ENCODE measurements around the gene RPL29.
"Not testable (repeated sequence)": the region's sequence is repeated elsewhere in the genome, so short reads cannot be mapped to it uniquely, and the experiment has no call there.

RPL29 gene

GRCh38 chr3:52033748-52034147 lies 38.1 kb upstream of the RPL29 start:
- peaks cover 52% of the 10 kb centered on the region for H3K27me3 Mint-ChIP-seq
- H3K9me3 Mint-ChIP-seq, H3K27ac Mint-ChIP-seq, H3K4me1 Mint-ChIP-seq, CTCF ChIA-PET, DNase-seq, H3K36me3 Mint-ChIP-seq, H3K4me3 Mint-ChIP-seq: not testable (repeated sequence)

- Mint-ChIP-seq H3K9me3 (no peaks in the 10 kb centered on the region), H3K36me3 (no peaks in the 10 kb centered on the region), H3K27ac (no peak overlapping the region), H3K4me3 (no peak overlapping the region), H3K4me1 (no peaks in the 10 kb centered on the region), H3K27me3 (peaks cover 45% of the 10 kb centered on the region)
- CTCF ChIA-PET: interaction anchor here (1.2 kb wide), 1 partner anchor 59 kb away, joined by 3 read pairs; the partner anchor contains the start of genes ABHD14A and ABHD14B
- DNase-seq: no peak
These were observed 37.2 kb upstream of the RPL29 start for GRCh38 chr3:52032702-52033408.

GRCh38 chr3:52031896-52032295 lies 36.2 kb upstream of the RPL29 start:
- CTCF ChIA-PET: interaction anchor here (1.0 to 1.2 kb wide), 2 partner anchors 10 to 58 kb away, joined by 3 read pairs; partner anchors contain the start of genes ABHD14A and ABHD14B
- H3K36me3 Mint-ChIP-seq: no peaks in the 10 kb centered on the region
- DNase-seq: no peak
- no peak overlapping the region for H3K27ac Mint-ChIP-seq
- no peak overlapping the region for H3K4me3 Mint-ChIP-seq
- no peaks in the 10 kb centered on the region for H3K9me3 Mint-ChIP-seq
- H3K27me3 Mint-ChIP-seq: peaks cover 39% of the 10 kb centered on the region
- H3K4me1 Mint-ChIP-seq: no peaks in the 10 kb centered on the region

GRCh38 chr3:52030714-52031310 lies 35.1 kb upstream of the RPL29 start:
- CTCF ChIA-PET: interaction anchor here (1.0 to 1.5 kb wide), 3 partner anchors 11 to 24 kb away, joined by 3 read pairs; no protein-coding TSS in a partner anchor
- Mint-ChIP-seq H3K27ac (no peak overlapping the region), H3K4me1 (no peaks in the 10 kb centered on the region), H3K9me3 (no peaks in the 10 kb centered on the region), H3K36me3 (no peaks in the 10 kb centered on the region), H3K4me3 (no peak overlapping the region), H3K27me3 (peaks cover 34% of the 10 kb centered on the region)
- no peak for DNase-seq

GRCh38 chr3:52029535-52029934 lies 33.8 kb upstream of the RPL29 start:
- Mint-ChIP-seq H3K27ac (no peak overlapping the region), H3K9me3 (no peaks in the 10 kb centered on the region), H3K36me3 (no peaks in the 10 kb centered on the region), H3K27me3 (peaks cover 34% of the 10 kb centered on the region), H3K4me1 (no peaks in the 10 kb centered on the region), H3K4me3 (no peak overlapping the region)
- CTCF ChIA-PET: interaction anchor here (1.6 kb wide), 1 partner anchor 94 kb away, joined by 4 read pairs; no protein-coding TSS in a partner anchor
- no peak for DNase-seq

- Mint-ChIP-seq H3K27ac (no peak overlapping the region), H3K27me3 (peaks cover 29% of the 10 kb centered on the region), H3K36me3 (no peaks in the 10 kb centered on the region), H3K9me3 (no peaks in the 10 kb centered on the region), H3K4me3 (no peak overlapping the region), H3K4me1 (no peaks in the 10 kb centered on the region)
- no peak for DNase-seq
- CTCF ChIA-PET: interaction anchor here (1.6 kb wide), 1 partner anchor 94 kb away, joined by 4 read pairs; no protein-coding TSS in a partner anchor
These were observed 33.4 kb upstream of the RPL29 start for GRCh38 chr3:52029053-52029452.

- DNase-seq: no peak
- no peak overlapping the region for H3K27ac Mint-ChIP-seq
- H3K27me3 Mint-ChIP-seq: peaks cover 32% of the 10 kb centered on the region
- H3K4me1 Mint-ChIP-seq: no peaks in the 10 kb centered on the region
- no peaks in the 10 kb centered on the region for H3K9me3 Mint-ChIP-seq
- CTCF ChIA-PET: interaction anchor here (1.6 kb wide), 1 partner anchor 95 kb away, joined by 4 read pairs; no protein-coding TSS in a partner anchor
- H3K4me3 Mint-ChIP-seq: no peak overlapping the region
- no peaks in the 10 kb centered on the region for H3K36me3 Mint-ChIP-seq
These were observed 32.9 kb upstream of the RPL29 start for GRCh38 chr3:52028572-52028971.

GRCh38 chr3:52026041-52026440 lies 30.3 kb upstream of the RPL29 start:
- no peak for DNase-seq
- Mint-ChIP-seq H3K27me3 (peaks cover 37% of the 10 kb centered on the region), H3K36me3 (no peaks in the 10 kb centered on the region), H3K4me3 (no peak overlapping the region), H3K9me3 (no peaks in the 10 kb centered on the region), H3K4me1 (no peaks in the 10 kb centered on the region), H3K27ac (no peak overlapping the region)
- CTCF ChIA-PET: no interaction called here

- no peaks in the 10 kb centered on the region for H3K36me3 Mint-ChIP-seq
- CTCF ChIA-PET: interaction anchor here (0.7 to 1.0 kb wide), 2 partner anchors 11 to 15 kb away, joined by 3 read pairs; no protein-coding TSS in a partner anchor
- H3K9me3 Mint-ChIP-seq: no peaks in the 10 kb centered on the region
- peaks cover 37% of the 10 kb centered on the region for H3K27me3 Mint-ChIP-seq
- no peaks in the 10 kb centered on the region for H3K4me1 Mint-ChIP-seq
- DNase-seq: no peak
- no peak overlapping the region for H3K4me3 Mint-ChIP-seq
- H3K27ac Mint-ChIP-seq: no peak overlapping the region
These were observed 29.8 kb upstream of the RPL29 start for GRCh38 chr3:52025453-52025852.

- H3K4me3 Mint-ChIP-seq: no peak overlapping the region
- H3K27me3 Mint-ChIP-seq: peaks cover 37% of the 10 kb centered on the region
- DNase-seq: no peak
- H3K4me1 Mint-ChIP-seq: no peaks in the 10 kb centered on the region
- no peaks in the 10 kb centered on the region for H3K9me3 Mint-ChIP-seq
- CTCF ChIA-PET: interaction anchor here (0.7 to 1.0 kb wide), 2 partner anchors 10 to 16 kb away, joined by 3 read pairs; no protein-coding TSS in a partner anchor
- H3K36me3 Mint-ChIP-seq: no peaks in the 10 kb centered on the region
- H3K27ac Mint-ChIP-seq: no peak overlapping the region
These were observed 29.2 kb upstream of the RPL29 start for GRCh38 chr3:52024765-52025452.

- DNase-seq: no peak
- H3K27ac Mint-ChIP-seq: no peak overlapping the region
- CTCF ChIA-PET: no interaction called here
- no peak overlapping the region for H3K4me3 Mint-ChIP-seq
- no peaks in the 10 kb centered on the region for H3K4me1 Mint-ChIP-seq
- H3K27me3 Mint-ChIP-seq: peaks cover 30% of the 10 kb centered on the region
- H3K36me3 Mint-ChIP-seq: no peaks in the 10 kb centered on the region
- no peaks in the 10 kb centered on the region for H3K9me3 Mint-ChIP-seq
These were observed 28.4 kb upstream of the RPL29 start for GRCh38 chr3:52023860-52024764.

- Mint-ChIP-seq H3K27me3 (peaks cover 28% of the 10 kb centered on the region), H3K4me3 (no peak overlapping the region), H3K36me3 (no peaks in the 10 kb centered on the region), H3K27ac (no peak overlapping the region), H3K9me3 (no peaks in the 10 kb centered on the region), H3K4me1 (no peaks in the 10 kb centered on the region)
- CTCF ChIA-PET: no interaction called here
- no peak for DNase-seq
These were observed 27.5 kb upstream of the RPL29 start for GRCh38 chr3:52023101-52023770.

GRCh38 chr3:52022323-52023100 lies 26.8 kb upstream of the RPL29 start:
- CTCF ChIA-PET: interaction anchor here (0.6 kb wide), 1 partner anchor 101 kb away, joined by 3 read pairs; no protein-coding TSS in a partner anchor
- H3K9me3 Mint-ChIP-seq: no peaks in the 10 kb centered on the region
- H3K36me3 Mint-ChIP-seq: no peaks in the 10 kb centered on the region
- H3K27ac Mint-ChIP-seq: no peak overlapping the region
- no peak overlapping the region for H3K4me3 Mint-ChIP-seq
- H3K4me1 Mint-ChIP-seq: no peaks in the 10 kb centered on the region
- H3K27me3 Mint-ChIP-seq: peaks cover 23% of the 10 kb centered on the region
- DNase-seq: no peak
